OCI-LY7 (cell line): ENCODE data around the gene MAPK11. TPM values are rescaled to one million over a fixed set of nuclear protein-coding genes. Genes with fewer than 3 reads are reported as not detected.

Experiments
- BruUV-seq: library from RNA; stranded (reverse); fragments of 400-500 nt; replicated peaks from 2 replicates; lab custom pipeline; 2021; lab: Mats Ljungman, UMichigan
- CTCF ChIA-PET: fragments of 300-600 bp; sonication (Branson Sonifier 250); formaldehyde crosslinking; loops from one replicate; lab custom pipeline; 2022; ENCODE audit warnings: antibody characterized with exemption; ENCODE audit not compliant: unreplicated experiment; lab: Charles Lee
- POLR2A ChIA-PET: fragments of 300-600 bp; sonication (Branson Sonifier 250); formaldehyde crosslinking; loops from one replicate; lab custom pipeline; 2022; ENCODE audit warnings: antibody characterized with exemption; lab: Charles Lee
- DNase-seq: peaks from one replicate; pipeline ENCODE4 v3.0.0-alpha.2; 2015; ENCODE audit warnings: low spot score
- H2AFZ ChIP-seq: fragments of 200-600 bp; sonication (generic), shearing (Covaris generic); 2 replicates; pipeline ENCODE4 v1.6.1; 2014; ENCODE audit warnings: mild to moderate bottlenecking, antibody characterized with exemption, low read length, moderate library complexity
- H3K27ac ChIP-seq: fragments of 200-600 bp; sonication (generic); 2 replicates; pipeline ENCODE4 v1.5.1; 2014; ENCODE audit warnings: mixed run types, low read depth, mild to moderate bottlenecking, moderate library complexity, low read length, inconsistent platforms; ENCODE audit not compliant: poor library complexity, severe bottlenecking
- H3K36me3 ChIP-seq: fragments of 200-600 bp; sonication (generic); 2 replicates; pipeline ENCODE4 v1.6.1; 2014; ENCODE audit warnings: mild to moderate bottlenecking, antibody characterized with exemption, low read length, moderate library complexity, mixed read lengths; ENCODE audit not compliant: insufficient read depth
- H3K4me1 ChIP-seq: fragments of 200-600 bp; sonication (generic); 2 replicates; pipeline ENCODE4 v1.5.1; 2014; ENCODE audit warnings: mild to moderate bottlenecking, low read length; ENCODE audit not compliant: insufficient read depth, poor library complexity, severe bottlenecking
- H3K4me2 ChIP-seq: fragments of 200-600 bp; sonication (generic); 2 replicates; pipeline ENCODE4 v1.6.1; 2014; ENCODE audit warnings: mild to moderate bottlenecking, low read length
- H3K4me3 ChIP-seq: fragments of 200-600 bp; sonication (generic); 2 replicates; pipeline ENCODE4 v1.5.1; 2014; ENCODE audit warnings: mild to moderate bottlenecking, low read depth, low read length; ENCODE audit not compliant: poor library complexity, severe bottlenecking
- H3K79me2 ChIP-seq: fragments of 200-600 bp; sonication (generic); 2 replicates; pipeline ENCODE4 v1.6.1; 2016; ENCODE audit warnings: low read depth, mild to moderate bottlenecking, low read length, moderate library complexity, mixed read lengths; ENCODE audit not compliant: insufficient read depth
- H3K9me2 ChIP-seq: fragments of 200-600 bp; sonication (generic); 2 replicates; pipeline ENCODE4 v1.6.1; 2016; ENCODE audit warnings: mild to moderate bottlenecking, low read length, mixed read lengths; ENCODE audit not compliant: insufficient read depth
- H3K9me3 ChIP-seq: fragments of 200-600 bp; sonication (generic); 2 replicates; pipeline ENCODE4 v1.6.1; 2014; ENCODE audit warnings: mild to moderate bottlenecking, mixed run types, low read length, mixed read lengths
- H4K20me1 ChIP-seq: fragments of 200-600 bp; sonication (generic); 2 replicates; pipeline ENCODE4 v1.6.1; 2014; ENCODE audit warnings: mild to moderate bottlenecking, antibody characterized with exemption, low read length, moderate library complexity, mixed read lengths; ENCODE audit not compliant: insufficient read depth
- EZH2phosphoT487 ChIP-seq: fragments of 200-600 bp; sonication (generic); IDR thresholded peaks from 2 replicates; pipeline ENCODE4 v1.6.1; 2018; ENCODE audit warnings: low read depth, borderline replicate concordance, mild to moderate bottlenecking, mixed run types, antibody characterized with exemption, low read length, moderate library complexity, mixed read lengths
- intact Hi-C: fragments of 100-400 bp; cut with micrococcal nuclease; formaldehyde crosslinking; loops from one replicate; pipeline ENCODE4 v1.10.0; 2022; ENCODE audit not compliant: unreplicated experiment
- total RNA-seq, 2 experiments: library from RNA; depleted of rRNA in 1 of 2; stranded (reverse); fragments of >200 nt in 1 of 2; shearing (Covaris generic) in 1 of 2; gene quantifications; 2 replicates each; pipeline ENCODE4 v1.2.3, GENCODE V29; 2014 to 2022
- TF ChIP-seq, protein P1 (sequence below): fragments of 200-600 bp; sonication (generic); conservative IDR thresholded peaks from 2 replicates; pipeline ENCODE4 v1.5.1; 2014; ENCODE audit warnings: mild to moderate bottlenecking, antibody characterized with exemption, low read length, moderate library complexity, mixed read lengths

The MAPK11 gene
- total RNA-seq, 2 experiments from 2014 or later, result 12.0 to 19.7 TPM

GRCh38 chr22:50308597-50308935 lies 38.4 kb upstream of the MAPK11 start:
- H3K4me3 ChIP-seq, result peak overlapping the region; percentile 6
- no peak for TF ChIP-seq EZH2phosphoT487
- TF ChIP-seq, protein P1, sequence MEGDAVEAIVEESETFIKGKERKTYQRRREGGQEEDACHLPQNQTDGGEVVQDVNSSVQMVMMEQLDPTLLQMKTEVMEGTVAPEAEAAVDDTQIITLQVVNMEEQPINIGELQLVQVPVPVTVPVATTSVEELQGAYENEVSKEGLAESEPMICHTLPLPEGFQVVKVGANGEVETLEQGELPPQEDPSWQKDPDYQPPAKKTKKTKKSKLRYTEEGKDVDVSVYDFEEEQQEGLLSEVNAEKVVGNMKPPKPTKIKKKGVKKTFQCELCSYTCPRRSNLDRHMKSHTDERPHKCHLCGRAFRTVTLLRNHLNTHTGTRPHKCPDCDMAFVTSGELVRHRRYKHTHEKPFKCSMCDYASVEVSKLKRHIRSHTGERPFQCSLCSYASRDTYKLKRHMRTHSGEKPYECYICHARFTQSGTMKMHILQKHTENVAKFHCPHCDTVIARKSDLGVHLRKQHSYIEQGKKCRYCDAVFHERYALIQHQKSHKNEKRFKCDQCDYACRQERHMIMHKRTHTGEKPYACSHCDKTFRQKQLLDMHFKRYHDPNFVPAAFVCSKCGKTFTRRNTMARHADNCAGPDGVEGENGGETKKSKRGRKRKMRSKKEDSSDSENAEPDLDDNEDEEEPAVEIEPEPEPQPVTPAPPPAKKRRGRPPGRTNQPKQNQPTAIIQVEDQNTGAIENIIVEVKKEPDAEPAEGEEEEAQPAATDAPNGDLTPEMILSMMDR, result no peak
- intact Hi-C loops, result no loop called here
- H3K9me2 ChIP-seq, result no peaks in the 10 kb centered on the region
- ChIA-PET POLR2A (interaction anchor here (1.4 kb wide), 1 partner anchor 15 kb away, joined by 3 read pairs; no protein-coding TSS in a partner anchor), CTCF (no interaction called here)
- peak overlapping the region; percentile 46 for H3K27ac ChIP-seq
- no TSS peak for BruUV-seq
- no peaks in the 10 kb centered on the region for H3K36me3 ChIP-seq
- no peak for DNase-seq
- peak overlapping the region; percentile 54 for H3K4me2 ChIP-seq
- no peaks in the 10 kb centered on the region for H3K79me2 ChIP-seq
- H3K4me1 ChIP-seq, result peaks cover 65% of the 10 kb centered on the region
- H3K9me3 ChIP-seq, result no peaks in the 10 kb centered on the region
- no peak overlapping the region for H2AFZ ChIP-seq
- no peaks in the 10 kb centered on the region for H4K20me1 ChIP-seq

GRCh38 chr22:50307890-50308596 lies 37.9 kb upstream of the MAPK11 start:
- Histone ChIP-seq H3K4me1 (peaks cover 68% of the 10 kb centered on the region), H3K79me2 (no peaks in the 10 kb centered on the region), H2AFZ (no peak overlapping the region), H3K4me2 (peak overlapping the region; percentile 54), H3K9me3 (no peaks in the 10 kb centered on the region), H3K36me3 (no peaks in the 10 kb centered on the region), H3K9me2 (no peaks in the 10 kb centered on the region), H3K4me3 (no peak overlapping the region), H3K27ac (peak overlapping the region; percentile 46), H4K20me1 (no peaks in the 10 kb centered on the region)
- POLR2A ChIA-PET, result interaction anchor here (0.6 to 1.4 kb wide), 2 partner anchors 16 to 183 kb away, joined by 3 to 5 read pairs; no protein-coding TSS in a partner anchor
- no TSS peak for BruUV-seq
- intact Hi-C loops, result no loop called here
- CTCF ChIA-PET, result no interaction called here
- TF ChIP-seq EZH2phosphoT487, result no peak
- TF ChIP-seq, protein P1, result no peak
- no peak for DNase-seq
